ENCODE data around the gene COL6A1. TPM values are rescaled to one million over a fixed set of nuclear protein-coding genes. Genes with fewer than 3 reads are reported as not detected.

COL6A1 gene
- polyA plus RNA-seq, 2 donors, result 105 to 123 TPM

DNA sequence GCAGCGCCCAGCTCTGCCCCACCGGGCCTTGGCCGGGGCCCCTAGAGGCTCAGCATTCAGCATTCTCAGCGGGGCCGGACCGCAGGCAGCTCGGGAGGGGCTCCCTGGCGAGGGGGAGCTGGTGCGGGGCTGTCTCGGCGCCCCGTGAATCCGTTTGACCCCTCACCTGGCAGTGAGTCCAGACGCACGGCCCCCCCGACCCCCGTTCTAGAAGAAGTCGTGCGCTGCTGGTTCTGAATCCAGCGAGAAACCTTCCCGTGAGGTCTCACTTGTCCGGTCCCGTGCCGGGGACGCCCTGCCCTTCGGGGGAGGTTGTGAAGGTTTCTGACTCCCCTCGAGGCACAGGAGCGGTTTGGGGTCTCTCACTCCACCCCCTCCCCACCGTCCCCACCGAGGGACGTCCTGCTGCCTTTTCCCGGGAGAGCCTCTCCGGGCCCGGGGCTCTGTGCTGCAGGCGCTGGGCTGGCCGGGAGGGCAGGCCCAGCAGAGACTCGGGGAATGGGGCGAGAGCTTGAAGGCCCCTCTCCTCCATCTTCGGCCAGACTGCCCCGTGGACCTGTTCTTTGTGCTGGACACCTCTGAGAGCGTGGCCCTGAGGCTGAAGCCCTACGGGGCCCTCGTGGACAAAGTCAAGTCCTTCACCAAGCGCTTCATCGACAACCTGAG lies 655 bp downstream of the COL6A1 start:
- Histone ChIP-seq H3K36me3 (ENCODE audit: control insufficient read depth in 2 of 2, insufficient read depth in 2 of 2, low read length in 1 of 2) (peaks cover 0 to 5% of the 10 kb centered on the region in 2 donors), H3K4me1 (ENCODE audit: control insufficient read depth in 2 of 2, insufficient read depth in 2 of 2, low read length in 1 of 2) (peaks cover 0 to 9% of the 10 kb centered on the region in 2 donors), H3K27ac (ENCODE audit: low read depth in 2 of 2, low read length in 1 of 2) (peak overlapping the region; percentile 74), H3K4me3 (ENCODE audit: low read depth in 1 of 2, low read length in 2 of 2) (peak overlapping the region; percentile 46 to 63), H3K27me3 (ENCODE audit: control insufficient read depth in 1 of 2, insufficient read depth in 2 of 2, low read length in 2 of 2) (no peaks in the 10 kb centered on the region), H3K9me3 (ENCODE audit: control insufficient read depth in 2 of 2, insufficient read depth in 1 of 2, low read depth in 1 of 2, low read length in 1 of 2) (no peaks in the 10 kb centered on the region)
- WGBS, 2 donors, result 4 to 5% methylated on average over 44 to 45 of the region's 45 CpGs

DNA sequence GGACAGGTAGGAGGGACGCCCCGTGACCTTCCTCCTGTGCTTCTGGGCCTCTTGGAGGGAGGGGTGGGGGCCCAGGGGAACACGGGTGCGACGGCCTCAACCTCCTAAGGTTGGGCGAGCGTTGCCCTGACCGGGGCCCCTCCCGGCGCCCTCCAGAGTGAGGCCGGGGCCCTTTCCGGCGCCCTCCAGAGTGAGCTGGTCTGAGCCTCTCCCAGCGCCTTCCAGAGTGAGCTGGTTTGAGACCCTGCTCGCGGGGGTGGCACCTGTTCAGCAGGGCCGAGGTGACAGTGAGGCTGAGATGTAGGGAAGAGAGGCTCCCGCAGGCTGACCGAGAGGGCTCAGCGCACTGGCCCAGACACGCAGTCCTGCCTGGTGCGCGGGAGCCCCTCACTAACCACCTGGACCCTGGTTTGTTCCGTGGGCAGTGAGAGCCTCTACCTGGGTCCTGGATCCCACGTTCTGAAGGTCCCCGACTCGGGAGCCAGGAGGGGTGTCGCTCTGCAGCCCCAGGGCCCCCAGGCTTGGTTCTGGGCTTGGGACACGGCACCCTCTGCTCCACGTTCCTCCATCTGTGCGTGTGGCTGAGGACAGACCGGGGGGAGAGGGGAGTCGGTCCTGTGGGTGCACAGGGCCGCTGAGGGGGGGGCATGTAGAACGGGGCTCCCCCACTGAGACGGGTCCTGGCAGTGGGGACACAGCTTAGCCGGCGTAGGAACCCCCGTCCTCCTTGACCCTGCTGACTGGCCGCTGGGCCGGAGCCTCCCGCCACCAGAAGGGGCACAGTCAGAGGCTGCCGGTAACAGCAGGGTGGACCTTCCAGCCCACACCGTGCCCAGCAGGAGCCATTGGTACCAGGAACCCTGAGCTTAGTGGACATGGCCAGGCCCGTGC lies 1.4 kb downstream of the COL6A1 start:
- Histone ChIP-seq H3K36me3 (ENCODE audit: control insufficient read depth in 2 of 2, insufficient read depth in 2 of 2, low read length in 1 of 2) (peaks cover 0 to 8% of the 10 kb centered on the region in 2 donors), H3K4me3 (ENCODE audit: low read depth in 1 of 2, low read length in 2 of 2) (peak overlapping the region; percentile 46 to 63), H3K27me3 (ENCODE audit: control insufficient read depth in 1 of 2, insufficient read depth in 2 of 2, low read length in 2 of 2) (no peaks in the 10 kb centered on the region), H3K4me1 (ENCODE audit: control insufficient read depth in 2 of 2, insufficient read depth in 2 of 2, low read length in 1 of 2) (peaks cover 0 to 9% of the 10 kb centered on the region in 2 donors), H3K9me3 (ENCODE audit: control insufficient read depth in 2 of 2, insufficient read depth in 1 of 2, low read depth in 1 of 2, low read length in 1 of 2) (no peaks in the 10 kb centered on the region), H3K27ac (ENCODE audit: low read depth in 2 of 2, low read length in 1 of 2) (peak overlapping the region; percentile 74)
- 47 to 48% methylated on average over 45 of the region's 45 CpGs for WGBS, 2 donors

DNA sequence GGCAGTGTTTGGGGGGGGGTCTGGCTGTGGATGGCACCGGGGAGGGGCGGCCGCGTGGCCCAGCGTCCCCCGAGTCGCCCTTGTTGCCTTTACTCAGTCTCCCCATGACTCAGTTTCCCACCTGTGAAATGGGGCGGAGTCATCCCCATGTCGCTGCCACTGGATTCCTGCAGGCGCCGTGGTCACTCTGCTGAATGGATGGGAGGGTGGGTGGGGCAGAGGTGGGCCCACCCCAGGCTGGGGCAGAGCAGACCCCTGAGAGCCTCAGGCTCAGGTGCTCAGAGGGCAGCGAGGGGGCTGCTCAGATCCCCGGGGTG lies 2.0 kb downstream of the COL6A1 start:
- Histone ChIP-seq H3K4me3 (ENCODE audit: low read depth in 1 of 2, low read length in 2 of 2) (peak overlapping the region; percentile 46 to 63), H3K27ac (ENCODE audit: low read depth in 2 of 2, low read length in 1 of 2) (peak overlapping the region; percentile 74), H3K36me3 (ENCODE audit: control insufficient read depth in 2 of 2, insufficient read depth in 2 of 2, low read length in 1 of 2) (peaks cover 0 to 8% of the 10 kb centered on the region in 2 donors), H3K9me3 (ENCODE audit: control insufficient read depth in 2 of 2, insufficient read depth in 1 of 2, low read depth in 1 of 2, low read length in 1 of 2) (no peaks in the 10 kb centered on the region), H3K27me3 (ENCODE audit: control insufficient read depth in 1 of 2, insufficient read depth in 2 of 2, low read length in 2 of 2) (no peaks in the 10 kb centered on the region), H3K4me1 (ENCODE audit: control insufficient read depth in 2 of 2, insufficient read depth in 2 of 2, low read length in 1 of 2) (peaks cover 0 to 9% of the 10 kb centered on the region in 2 donors)
- WGBS, 2 donors, result 81 to 83% methylated on average over 13 of the region's 13 CpGs

DNA sequence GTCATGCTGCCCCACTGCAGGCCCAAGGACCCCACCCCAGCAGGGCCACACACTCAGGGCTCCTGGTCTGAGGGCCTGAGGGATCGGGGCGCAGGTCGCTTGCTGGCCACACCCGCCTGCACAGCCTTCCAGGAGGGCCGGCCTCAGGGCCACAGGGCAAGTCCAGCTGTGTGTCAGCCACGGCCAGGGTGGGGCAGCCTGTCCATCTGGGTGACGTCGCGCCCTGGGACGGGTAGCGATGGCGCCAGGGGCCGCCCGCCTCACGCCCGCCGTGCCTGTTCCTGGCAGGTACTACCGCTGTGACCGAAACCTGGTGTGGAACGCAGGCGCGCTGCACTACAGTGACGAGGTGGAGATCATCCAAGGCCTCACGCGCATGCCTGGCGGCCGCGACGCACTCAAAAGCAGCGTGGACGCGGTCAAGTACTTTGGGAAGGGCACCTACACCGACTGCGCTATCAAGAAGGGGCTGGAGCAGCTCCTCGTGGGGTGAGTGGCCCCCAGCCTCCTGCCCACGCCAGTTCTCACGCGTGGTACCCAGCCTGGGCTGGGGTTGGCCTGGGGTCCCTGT lies 2.5 kb downstream of the COL6A1 start:
- WGBS, 2 donors, result 82 to 83% methylated on average over 38 of the region's 38 CpGs
- peak overlapping the region; percentile 13 to 74 for H3K27ac ChIP-seq (ENCODE audit: low read depth in 2 of 2, low read length in 1 of 2)
- peaks cover 0 to 8% of the 10 kb centered on the region in 2 donors for H3K36me3 ChIP-seq (ENCODE audit: control insufficient read depth in 2 of 2, insufficient read depth in 2 of 2, low read length in 1 of 2)
- no peaks in the 10 kb centered on the region for H3K27me3 ChIP-seq (ENCODE audit: control insufficient read depth in 1 of 2, insufficient read depth in 2 of 2, low read length in 2 of 2)
- no peaks in the 10 kb centered on the region for H3K9me3 ChIP-seq (ENCODE audit: control insufficient read depth in 2 of 2, insufficient read depth in 1 of 2, low read depth in 1 of 2, low read length in 1 of 2)
- H3K4me1 ChIP-seq (ENCODE audit: control insufficient read depth in 2 of 2, insufficient read depth in 2 of 2, low read length in 1 of 2), result peaks cover 0 to 9% of the 10 kb centered on the region in 2 donors
- H3K4me3 ChIP-seq (ENCODE audit: low read depth in 1 of 2, low read length in 2 of 2), result peak overlapping the region in 1 of 2 donors; percentile 46

DNA sequence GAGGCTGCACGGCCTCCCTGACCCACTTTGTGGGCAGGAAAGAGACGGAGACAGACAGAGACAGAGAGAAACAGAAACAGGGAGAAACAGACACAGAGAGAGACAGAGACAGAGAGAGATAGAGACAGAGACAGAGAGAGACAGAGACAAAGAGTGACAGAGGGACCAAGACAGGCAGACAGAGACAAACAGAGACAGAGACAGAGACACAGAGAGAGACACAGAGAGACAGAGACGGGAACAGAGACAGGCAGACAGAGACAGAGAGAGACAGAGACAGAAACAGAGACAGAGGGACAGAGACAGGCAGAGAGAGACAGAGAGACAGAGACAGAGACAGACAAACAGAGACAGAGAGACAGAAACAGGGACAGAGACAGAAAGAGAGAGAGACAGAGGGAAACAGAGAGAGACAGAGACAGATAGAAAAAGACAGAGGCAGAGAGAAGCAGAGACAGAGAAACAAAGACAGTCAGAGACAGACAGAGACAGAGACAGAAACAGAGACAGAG lies 3.1 kb downstream of the COL6A1 start:
- H3K9me3 ChIP-seq (ENCODE audit: control insufficient read depth in 2 of 2, insufficient read depth in 1 of 2, low read depth in 1 of 2, low read length in 1 of 2), result no peaks in the 10 kb centered on the region
- peaks cover 0 to 8% of the 10 kb centered on the region in 2 donors for H3K36me3 ChIP-seq (ENCODE audit: control insufficient read depth in 2 of 2, insufficient read depth in 2 of 2, low read length in 1 of 2)
- peaks cover 0 to 9% of the 10 kb centered on the region in 2 donors for H3K4me1 ChIP-seq (ENCODE audit: control insufficient read depth in 2 of 2, insufficient read depth in 2 of 2, low read length in 1 of 2)
- no peak overlapping the region for H3K4me3 ChIP-seq (ENCODE audit: low read depth in 1 of 2, low read length in 2 of 2)
- 47 to 66% methylated on average over 3 of the region's 3 CpGs for WGBS, 2 donors
- H3K27me3 ChIP-seq (ENCODE audit: control insufficient read depth in 1 of 2, insufficient read depth in 2 of 2, low read length in 2 of 2), result no peaks in the 10 kb centered on the region
- peak overlapping the region; percentile 44 to 52 for H3K27ac ChIP-seq (ENCODE audit: low read depth in 2 of 2, low read length in 1 of 2)

DNA sequence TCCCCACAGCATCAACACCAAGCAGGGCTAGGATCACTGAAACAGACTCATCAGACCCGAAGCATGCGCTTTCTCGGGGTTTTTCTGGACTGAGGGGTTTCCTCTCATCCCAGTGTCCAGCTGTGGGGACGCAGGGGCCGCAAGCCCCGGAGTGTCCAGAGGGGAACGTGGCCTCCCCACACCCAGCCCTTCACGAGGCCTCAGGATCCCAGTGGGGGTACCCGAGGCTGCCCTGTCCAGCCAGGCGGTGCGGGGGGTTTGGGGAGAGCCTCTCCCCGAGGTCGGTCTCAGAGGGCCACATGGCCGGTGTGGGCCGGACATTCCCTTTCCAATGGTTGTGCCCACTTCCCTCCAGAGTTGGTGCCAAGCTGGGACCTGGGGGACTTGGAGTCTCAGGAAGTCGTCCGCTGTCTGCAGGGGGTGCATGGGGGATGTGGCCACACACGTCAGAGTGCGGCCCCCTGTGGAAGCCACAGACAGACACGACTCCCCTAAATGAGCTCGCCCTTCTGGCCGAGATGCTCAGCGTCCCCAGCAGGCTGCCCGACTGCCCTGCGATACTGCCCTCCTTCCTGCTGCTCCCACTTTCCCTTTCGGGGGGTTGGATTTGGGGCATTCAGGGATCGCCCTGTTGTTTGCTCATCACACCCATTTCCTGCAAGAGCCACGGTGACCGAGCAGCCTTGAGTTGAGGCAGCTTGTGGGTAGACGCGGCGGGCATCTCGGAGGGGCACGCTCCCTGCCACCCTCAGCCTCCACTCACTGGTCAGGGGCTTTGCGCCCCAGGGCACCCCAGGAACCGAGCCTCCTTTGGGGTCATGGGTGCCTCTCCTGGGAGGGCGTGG lies 4.1 kb downstream of the COL6A1 start:
- peak overlapping the region; percentile 21 to 32 for H3K27ac ChIP-seq (ENCODE audit: low read depth in 2 of 2, low read length in 1 of 2)
- H3K4me1 ChIP-seq (ENCODE audit: control insufficient read depth in 2 of 2, insufficient read depth in 2 of 2, low read length in 1 of 2), result peaks cover 0 to 9% of the 10 kb centered on the region in 2 donors
- H3K9me3 ChIP-seq (ENCODE audit: control insufficient read depth in 2 of 2, insufficient read depth in 1 of 2, low read depth in 1 of 2, low read length in 1 of 2), result no peaks in the 10 kb centered on the region
- no peak overlapping the region for H3K4me3 ChIP-seq (ENCODE audit: low read depth in 1 of 2, low read length in 2 of 2)
- peaks cover 0 to 8% of the 10 kb centered on the region in 2 donors for H3K36me3 ChIP-seq (ENCODE audit: control insufficient read depth in 2 of 2, insufficient read depth in 2 of 2, low read length in 1 of 2)
- 83 to 86% methylated on average over 37 of the region's 37 CpGs for WGBS, 2 donors
- H3K27me3 ChIP-seq (ENCODE audit: control insufficient read depth in 1 of 2, insufficient read depth in 2 of 2, low read length in 2 of 2), result no peaks in the 10 kb centered on the region

DNA sequence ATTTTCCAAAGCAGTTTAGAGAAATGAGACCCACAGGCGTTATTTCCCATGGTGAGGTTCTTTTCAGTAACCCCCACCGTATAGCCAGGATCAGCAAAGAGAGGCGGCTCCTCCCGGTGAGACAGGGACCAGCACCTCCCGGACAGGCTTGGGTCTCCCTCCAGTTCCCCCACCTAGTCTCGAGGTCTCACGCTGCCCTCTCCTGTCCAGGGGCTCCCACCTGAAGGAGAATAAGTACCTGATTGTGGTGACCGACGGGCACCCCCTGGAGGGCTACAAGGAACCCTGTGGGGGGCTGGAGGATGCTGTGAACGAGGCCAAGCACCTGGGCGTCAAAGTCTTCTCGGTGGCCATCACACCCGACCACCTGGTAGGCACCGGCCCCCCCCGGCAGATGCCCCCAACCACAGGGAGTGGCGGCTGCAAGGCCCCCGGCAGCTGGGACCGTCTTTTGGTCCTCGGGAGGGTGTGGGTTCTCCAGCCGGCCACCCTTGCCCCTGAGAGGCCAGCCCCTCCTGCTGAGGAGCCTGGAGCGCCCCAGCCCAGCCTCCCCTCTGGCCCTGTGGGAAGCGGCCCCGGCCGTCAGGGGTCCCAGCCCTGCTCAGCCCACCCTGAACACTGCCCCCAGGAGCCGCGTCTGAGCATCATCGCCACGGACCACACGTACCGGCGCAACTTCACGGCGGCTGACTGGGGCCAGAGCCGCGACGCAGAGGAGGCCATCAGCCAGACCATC lies 4.9 kb downstream of the COL6A1 start:
- H3K27ac ChIP-seq (ENCODE audit: low read depth in 2 of 2, low read length in 1 of 2), result peak overlapping the region; percentile 16 to 21
- 86 to 88% methylated on average over 33 to 36 of the region's 36 CpGs for WGBS, 2 donors
- H3K27me3 ChIP-seq (ENCODE audit: control insufficient read depth in 1 of 2, insufficient read depth in 2 of 2, low read length in 2 of 2), result no peaks in the 10 kb centered on the region
- H3K9me3 ChIP-seq (ENCODE audit: control insufficient read depth in 2 of 2, insufficient read depth in 1 of 2, low read depth in 1 of 2, low read length in 1 of 2), result no peaks in the 10 kb centered on the region
- peaks cover 0 to 8% of the 10 kb centered on the region in 2 donors for H3K36me3 ChIP-seq (ENCODE audit: control insufficient read depth in 2 of 2, insufficient read depth in 2 of 2, low read length in 1 of 2)
- no peak overlapping the region for H3K4me3 ChIP-seq (ENCODE audit: low read depth in 1 of 2, low read length in 2 of 2)
- peaks cover 0 to 7% of the 10 kb centered on the region in 2 donors for H3K4me1 ChIP-seq (ENCODE audit: control insufficient read depth in 2 of 2, insufficient read depth in 2 of 2, low read length in 1 of 2)

DNA sequence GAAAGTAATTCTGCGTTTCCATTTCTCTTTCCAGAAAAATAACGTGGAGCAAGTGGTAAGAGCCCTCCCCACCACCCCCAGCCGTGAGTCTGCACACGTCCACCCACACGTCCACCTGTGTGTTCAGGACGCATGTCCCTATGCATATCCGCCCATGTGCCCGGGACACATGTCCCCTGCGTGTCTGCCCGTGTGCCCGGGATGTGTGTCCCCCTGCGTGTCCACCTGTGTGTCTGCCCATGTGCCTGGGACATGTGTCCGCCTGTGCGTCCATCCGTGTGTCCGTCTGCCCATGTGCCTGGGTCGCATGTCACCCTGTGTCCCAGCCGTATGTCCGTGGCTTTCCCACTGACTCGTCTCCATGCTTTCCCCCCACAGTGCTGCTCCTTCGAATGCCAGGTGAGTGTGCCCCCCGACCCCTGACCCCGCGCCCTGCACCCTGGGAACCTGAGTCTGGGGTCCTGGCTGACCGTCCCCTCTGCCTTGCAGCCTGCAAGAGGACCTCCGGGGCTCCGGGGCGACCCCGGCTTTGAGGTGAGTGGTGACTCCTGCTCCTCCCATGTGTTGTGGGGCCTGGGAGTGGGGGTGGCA lies 5.6 kb downstream of the COL6A1 start:
- no peaks in the 10 kb centered on the region for H3K9me3 ChIP-seq (ENCODE audit: control insufficient read depth in 2 of 2, insufficient read depth in 1 of 2, low read depth in 1 of 2, low read length in 1 of 2)

More for the DNA sequence above, 5.6 kb downstream of the COL6A1 start:
- H3K4me1 ChIP-seq (ENCODE audit: control insufficient read depth in 2 of 2, insufficient read depth in 2 of 2, low read length in 1 of 2), result peaks cover 0 to 1% of the 10 kb centered on the region in 2 donors
- no peak overlapping the region for H3K27ac ChIP-seq (ENCODE audit: low read depth in 2 of 2, low read length in 1 of 2)
- WGBS, 2 donors, result 90% methylated on average over 29 of the region's 29 CpGs
- H3K36me3 ChIP-seq (ENCODE audit: control insufficient read depth in 2 of 2, insufficient read depth in 2 of 2, low read length in 1 of 2), result peaks cover 0 to 8% of the 10 kb centered on the region in 2 donors
- no peak overlapping the region for H3K4me3 ChIP-seq (ENCODE audit: low read depth in 1 of 2, low read length in 2 of 2)
- no peaks in the 10 kb centered on the region for H3K27me3 ChIP-seq (ENCODE audit: control insufficient read depth in 1 of 2, insufficient read depth in 2 of 2, low read length in 2 of 2)

All from esophagus (tissue), 2 donors.